Activated T-cell treated with anti-CD3 and anti-CD28 coated beads, Interleukin-2, amount 50 U/mL, for 72 hours (primary cell): Measurements from ENCODE around the gene ARSB. TPM values are rescaled to one million over a fixed set of nuclear protein-coding genes. Genes with fewer than 3 reads are reported as not detected.
"Not testable (repeated sequence)": the region's sequence is repeated elsewhere in the genome, so short reads cannot be mapped to it uniquely, and the experiment has no call there.

Experiments used
- ATAC-seq, 2 donors: fragments of 150-1000 bp; cut with Tn5 transposase; replicated peaks in 1 of 2; 2 replicates each; pipeline ENCODE4 v1.10.0; 2021; ENCODE audit warnings: moderate library complexity in 2 of 2, mild to moderate bottlenecking in 1 of 2
- DNase-seq, 2 donors: peaks; one replicate each; pipeline ENCODE4 v3.0.0; 2021 to 2022; ENCODE audit warnings: mixed read lengths in 1 of 2
- H3K27ac Mint-ChIP-seq: one replicate; pipeline ENCODE4 v1.8.0; 2022; ENCODE audit warnings: mild to moderate bottlenecking, moderate library complexity, mixed read lengths
- H3K27me3 Mint-ChIP-seq: one replicate; pipeline ENCODE4 v1.8.0; 2022; ENCODE audit warnings: low read depth, mixed read lengths
- H3K36me3 Mint-ChIP-seq, 2 donors: one replicate each; pipeline ENCODE4 v1.8.0; 2022; ENCODE audit warnings: mixed read lengths in 2 of 2, mild to moderate bottlenecking in 1 of 2; ENCODE audit not compliant: insufficient read depth in 2 of 2
- H3K4me1 Mint-ChIP-seq: one replicate; pipeline ENCODE4 v1.8.0; 2022; ENCODE audit warnings: low read depth, mixed read lengths
- H3K4me3 Mint-ChIP-seq, 2 donors: one replicate each; pipeline ENCODE4 v1.8.0; 2022; ENCODE audit warnings: mild to moderate bottlenecking in 2 of 2, mixed read lengths in 2 of 2, moderate library complexity in 2 of 2
- H3K9me3 Mint-ChIP-seq, 2 donors: one replicate each; pipeline ENCODE4 v1.8.0; 2022; ENCODE audit warnings: mixed read lengths in 2 of 2
- total RNA-seq, 2 donors: library from RNA; stranded (reverse); gene quantifications; one replicate each; pipeline ENCODE4 v1.2.3, GENCODE V29; 2022

ARSB gene
- total RNA-seq, 2 donors from 2014 or later, result 12.4 to 15.3 TPM

DNA sequence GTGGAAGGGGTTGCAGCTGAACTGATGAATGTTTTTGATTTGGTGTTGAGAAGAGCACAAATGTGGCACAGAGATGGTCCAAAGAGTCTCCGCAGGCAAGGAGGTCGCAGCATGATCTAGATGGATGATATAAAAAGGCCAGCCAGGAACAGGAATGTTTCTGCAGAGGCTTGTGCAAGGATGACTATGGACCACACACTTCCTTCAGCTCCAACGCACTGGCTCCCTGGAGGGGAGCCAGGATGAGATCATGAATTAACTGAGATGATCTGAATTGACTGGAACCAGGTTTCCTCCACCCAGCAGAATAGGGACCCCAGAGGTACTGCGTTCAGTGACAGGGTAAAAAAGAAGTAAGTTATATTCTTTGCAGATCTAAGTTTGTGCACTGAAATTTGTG is 89.0 kb downstream of the ARSB start:
- peaks cover 5 to 6% of the 10 kb centered on the region in 2 donors for H3K9me3 Mint-ChIP-seq
- H3K27ac Mint-ChIP-seq, result no peak overlapping the region
- H3K36me3 Mint-ChIP-seq, result peaks cover 8 to 13% of the 10 kb centered on the region in 2 donors
- no peak for DNase-seq
- H3K4me1 Mint-ChIP-seq, result no peaks in the 10 kb centered on the region
- H3K4me3 Mint-ChIP-seq, result no peak overlapping the region
- no peaks in the 10 kb centered on the region for H3K27me3 Mint-ChIP-seq
- ATAC-seq, result no peak

DNA sequence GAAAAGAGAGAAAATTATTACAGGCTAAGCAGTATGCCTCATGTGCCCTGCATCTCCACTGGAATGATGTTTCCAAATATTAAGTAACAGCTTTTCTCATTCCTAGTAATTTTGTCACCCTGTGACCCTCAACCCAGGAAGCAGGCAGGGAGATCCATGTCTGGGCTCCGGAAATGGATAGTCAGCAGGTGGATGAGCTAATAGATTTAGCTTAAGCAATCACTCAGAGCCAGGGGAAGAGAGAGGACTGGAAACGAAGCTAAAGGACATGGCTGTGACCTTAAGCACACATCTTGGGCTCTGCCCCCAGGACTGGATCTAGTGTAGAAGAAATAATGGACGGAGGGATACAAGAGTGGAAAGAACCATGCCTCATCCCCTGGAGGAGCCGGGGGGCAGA is 89.5 kb downstream of the ARSB start:
- Mint-ChIP-seq H3K36me3 (peaks cover 6 to 11% of the 10 kb centered on the region in 2 donors), H3K4me1 (no peaks in the 10 kb centered on the region), H3K27ac (no peak overlapping the region), H3K9me3 (peaks cover 5 to 6% of the 10 kb centered on the region in 2 donors), H3K4me3 (no peak overlapping the region), H3K27me3 (no peaks in the 10 kb centered on the region)
- no peak for DNase-seq
- no peak for ATAC-seq

DNA sequence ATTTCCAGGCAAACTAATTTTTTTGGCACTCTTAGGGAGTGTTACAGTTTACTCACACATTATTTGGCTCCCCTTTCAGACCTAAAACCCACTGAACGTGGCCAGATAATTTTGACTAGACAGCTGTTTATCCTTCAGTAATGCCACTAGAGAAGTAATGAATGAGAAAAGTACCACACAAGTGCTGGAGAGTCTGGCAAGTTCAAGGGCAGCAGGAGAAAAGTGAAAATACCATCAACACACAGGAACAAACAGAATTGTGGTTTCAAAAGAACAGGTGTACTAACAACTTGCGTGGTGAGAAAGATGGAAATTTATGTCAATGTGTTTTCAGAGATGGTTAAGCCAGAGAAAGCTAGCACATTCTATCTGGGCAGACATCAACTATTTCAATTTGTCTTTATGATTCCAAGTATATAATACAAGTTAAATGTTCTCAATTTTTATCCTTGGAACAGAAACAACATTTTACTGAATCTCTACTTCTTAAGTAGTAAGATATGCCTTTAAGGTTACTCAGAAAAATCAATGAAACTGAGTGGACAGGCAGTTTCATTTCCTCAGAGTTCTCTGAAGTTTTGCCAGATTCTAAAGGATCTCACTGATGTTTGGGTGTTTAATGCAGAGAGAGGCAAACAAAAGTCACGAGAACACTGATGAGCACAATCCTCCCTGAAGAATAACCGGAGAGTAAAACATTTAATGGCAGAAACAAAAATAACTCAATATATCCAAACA is 91.0 kb downstream of the ARSB start:
- Mint-ChIP-seq H3K36me3 (peaks cover 0 to 4% of the 10 kb centered on the region in 2 donors), H3K27ac (no peak overlapping the region), H3K4me3 (no peak overlapping the region)

DNA sequence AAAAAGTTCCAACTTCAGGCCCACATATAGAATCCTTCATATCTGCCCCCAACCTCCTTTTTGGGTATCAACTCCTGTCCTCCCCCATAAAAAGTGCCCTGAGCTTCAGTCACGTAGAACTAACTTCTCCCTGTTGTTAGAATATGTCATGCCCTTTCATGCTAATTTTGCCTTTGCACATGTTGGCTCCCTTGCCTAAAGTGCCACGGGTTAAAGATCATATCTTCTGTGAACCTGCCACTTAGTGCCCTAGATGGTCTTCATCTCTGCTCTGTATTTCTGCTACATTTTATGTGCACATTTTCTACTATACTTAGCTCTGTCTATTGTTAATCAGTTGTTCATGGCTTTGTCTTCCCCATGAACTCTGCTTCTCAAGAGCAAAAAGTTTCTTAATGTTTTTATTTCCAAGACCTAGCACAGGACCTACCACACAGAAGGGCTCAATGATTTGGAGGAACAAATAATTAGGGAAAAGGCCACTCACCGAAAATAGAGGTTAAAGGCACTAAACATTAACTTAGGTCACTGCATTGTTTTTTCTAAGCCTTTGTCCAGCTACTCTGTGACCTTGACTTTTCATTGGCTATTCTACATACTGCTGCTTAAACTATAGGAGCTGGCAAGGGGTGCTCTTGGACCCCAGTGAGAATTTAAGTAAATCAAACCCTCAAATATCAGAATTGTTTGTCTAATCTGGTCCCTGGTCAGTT is 94.3 kb downstream of the ARSB start:
- peaks cover 0 to 1% of the 10 kb centered on the region in 2 donors for H3K9me3 Mint-ChIP-seq
- no peaks in the 10 kb centered on the region for H3K27me3 Mint-ChIP-seq
- ATAC-seq (no peak), DNase-seq (no peak)
- H3K4me3 Mint-ChIP-seq, result no peak overlapping the region
- H3K36me3 Mint-ChIP-seq, result peaks cover 0 to 2% of the 10 kb centered on the region in 2 donors
- H3K4me1 Mint-ChIP-seq, result peaks cover 9% of the 10 kb centered on the region
- no peak overlapping the region for H3K27ac Mint-ChIP-seq

More for the DNA sequence above, 91.0 kb downstream of the ARSB start:
- DNase-seq, result no peak
- Mint-ChIP-seq H3K4me1 (no peaks in the 10 kb centered on the region), H3K9me3 (peaks cover 2 to 3% of the 10 kb centered on the region in 2 donors), H3K27me3 (no peaks in the 10 kb centered on the region)
- no peak for ATAC-seq

DNA sequence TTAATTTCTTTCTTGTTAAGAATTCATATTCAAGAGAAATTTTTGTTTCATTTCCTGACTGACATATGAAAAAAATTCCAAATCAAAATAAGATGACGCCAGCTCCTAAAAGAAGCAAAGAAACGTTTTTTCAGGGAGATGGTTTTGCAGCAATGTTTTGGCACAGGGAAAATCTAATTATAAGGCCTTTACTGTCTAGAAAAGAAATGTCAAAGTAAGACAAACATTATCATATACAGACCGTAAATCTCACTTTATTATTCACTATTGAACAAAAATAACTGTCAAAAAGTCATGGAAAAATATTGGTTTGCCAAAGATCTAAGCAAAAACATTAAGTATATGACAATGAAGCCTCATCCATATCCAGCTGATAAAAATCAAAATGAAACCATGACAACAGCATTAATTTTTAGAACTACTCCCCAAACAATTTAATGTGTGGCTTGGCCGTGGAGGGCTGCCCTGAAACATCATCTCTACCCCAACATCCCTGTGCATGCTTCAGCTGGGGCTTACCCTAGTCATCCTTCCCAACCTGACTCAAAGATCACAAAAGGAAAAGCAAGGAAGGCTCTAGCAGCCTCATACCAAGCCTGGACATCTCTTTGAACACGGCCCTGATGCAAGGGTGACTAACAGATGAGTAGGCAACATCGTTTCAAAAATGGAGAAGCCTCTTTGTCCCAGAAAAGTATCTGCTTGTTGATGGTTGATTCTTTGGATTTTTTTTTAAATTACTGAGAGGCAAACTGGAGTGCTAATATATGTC is 95.6 kb downstream of the ARSB start:
- peaks cover 0 to 1% of the 10 kb centered on the region in 2 donors for H3K9me3 Mint-ChIP-seq
- H3K27me3 Mint-ChIP-seq, result no peaks in the 10 kb centered on the region
- ATAC-seq (no peak), DNase-seq (no peak)
- peaks cover 0 to 2% of the 10 kb centered on the region in 2 donors for H3K36me3 Mint-ChIP-seq
- H3K4me3 Mint-ChIP-seq, result no peak overlapping the region
- H3K27ac Mint-ChIP-seq, result no peak overlapping the region
- peaks cover 9% of the 10 kb centered on the region for H3K4me1 Mint-ChIP-seq

DNA sequence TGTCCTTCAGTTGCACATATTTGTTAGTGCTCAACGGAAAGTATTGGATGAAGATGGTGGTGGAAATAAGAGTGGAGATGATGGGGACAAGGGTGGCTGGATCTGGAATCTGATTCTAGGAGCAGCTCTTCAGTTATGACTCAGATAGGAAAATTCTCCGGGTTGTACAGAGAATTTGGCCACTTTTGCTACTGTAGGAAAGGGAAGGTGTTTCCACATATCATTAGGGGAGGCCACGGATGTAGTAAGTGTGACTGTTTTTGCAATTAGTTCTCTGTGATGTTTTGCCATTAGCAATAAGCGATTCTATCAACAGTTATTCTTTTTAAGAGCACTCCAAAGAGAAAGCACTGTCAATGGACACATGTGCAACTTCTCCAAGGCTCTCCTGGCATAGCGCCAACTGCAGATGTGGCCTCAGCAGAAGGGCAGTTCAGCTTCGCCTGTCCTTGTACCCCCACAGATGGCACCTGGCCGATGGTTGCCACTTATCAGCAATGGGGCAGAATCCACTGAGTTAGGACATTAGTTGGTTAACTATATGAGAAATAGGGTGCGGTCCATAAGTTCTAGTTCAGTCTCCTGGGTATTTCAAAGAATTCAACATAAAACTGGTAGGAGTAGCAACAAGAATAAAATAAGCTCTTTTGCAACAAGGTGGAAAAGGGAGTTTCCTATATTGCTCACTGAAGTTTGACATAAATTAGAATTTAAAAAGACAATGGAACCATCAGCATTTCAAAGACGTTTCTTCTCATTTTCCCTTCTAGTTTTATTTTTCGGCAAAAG is 96.3 kb downstream of the ARSB start:
- H3K27me3 Mint-ChIP-seq, result no peaks in the 10 kb centered on the region
- DNase-seq (no peak), ATAC-seq (no peak)
- no peak overlapping the region for H3K27ac Mint-ChIP-seq
- H3K36me3 Mint-ChIP-seq, result peaks cover 0 to 2% of the 10 kb centered on the region in 2 donors
- no peak overlapping the region for H3K4me3 Mint-ChIP-seq
- H3K4me1 Mint-ChIP-seq, result peaks cover 9% of the 10 kb centered on the region
- peaks cover 0 to 1% of the 10 kb centered on the region in 2 donors for H3K9me3 Mint-ChIP-seq

DNA sequence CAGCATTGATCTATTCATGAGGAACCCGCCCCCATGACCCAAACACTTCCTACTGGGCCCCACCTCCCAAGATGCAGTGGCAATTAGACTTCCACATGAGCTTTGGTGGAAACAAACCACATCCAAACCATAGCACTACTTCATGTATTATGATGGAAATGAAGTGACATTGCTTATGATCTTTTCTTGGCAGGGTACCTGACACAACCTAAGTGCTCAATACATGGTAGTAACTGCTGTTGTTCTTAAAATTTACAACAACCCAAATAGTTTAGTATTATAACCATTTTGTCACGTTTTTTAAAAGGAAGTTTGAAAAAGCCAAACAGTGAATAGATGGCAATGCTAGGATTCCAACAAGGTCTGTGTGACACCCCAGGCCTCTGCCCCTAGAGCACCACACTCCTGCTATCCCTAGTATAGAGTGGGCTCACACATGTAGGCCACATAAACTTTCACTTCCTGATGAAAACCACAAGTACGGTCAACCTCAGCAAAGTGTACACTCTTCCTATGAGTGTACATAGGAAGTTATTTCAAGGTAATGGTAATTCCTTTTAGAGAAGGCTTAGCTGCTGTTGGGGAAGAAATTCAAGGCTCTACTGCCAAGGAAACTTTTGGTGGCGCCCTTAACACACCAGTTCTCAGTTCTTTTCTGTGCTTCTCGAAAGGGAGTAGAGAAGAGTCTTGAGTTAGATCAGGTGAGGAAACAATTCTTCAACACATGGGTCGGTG is 97.6 kb downstream of the ARSB start:
- H3K4me1 Mint-ChIP-seq, result peaks cover 9% of the 10 kb centered on the region
- no peaks in the 10 kb centered on the region for H3K36me3 Mint-ChIP-seq
- peak; percentile 16 to 32 for DNase-seq
- ATAC-seq, result peak; percentile 94 to 96
- no peak overlapping the region for H3K4me3 Mint-ChIP-seq
- H3K27me3 Mint-ChIP-seq, result no peaks in the 10 kb centered on the region
- no peaks in the 10 kb centered on the region for H3K9me3 Mint-ChIP-seq
- no peak overlapping the region for H3K27ac Mint-ChIP-seq

DNA sequence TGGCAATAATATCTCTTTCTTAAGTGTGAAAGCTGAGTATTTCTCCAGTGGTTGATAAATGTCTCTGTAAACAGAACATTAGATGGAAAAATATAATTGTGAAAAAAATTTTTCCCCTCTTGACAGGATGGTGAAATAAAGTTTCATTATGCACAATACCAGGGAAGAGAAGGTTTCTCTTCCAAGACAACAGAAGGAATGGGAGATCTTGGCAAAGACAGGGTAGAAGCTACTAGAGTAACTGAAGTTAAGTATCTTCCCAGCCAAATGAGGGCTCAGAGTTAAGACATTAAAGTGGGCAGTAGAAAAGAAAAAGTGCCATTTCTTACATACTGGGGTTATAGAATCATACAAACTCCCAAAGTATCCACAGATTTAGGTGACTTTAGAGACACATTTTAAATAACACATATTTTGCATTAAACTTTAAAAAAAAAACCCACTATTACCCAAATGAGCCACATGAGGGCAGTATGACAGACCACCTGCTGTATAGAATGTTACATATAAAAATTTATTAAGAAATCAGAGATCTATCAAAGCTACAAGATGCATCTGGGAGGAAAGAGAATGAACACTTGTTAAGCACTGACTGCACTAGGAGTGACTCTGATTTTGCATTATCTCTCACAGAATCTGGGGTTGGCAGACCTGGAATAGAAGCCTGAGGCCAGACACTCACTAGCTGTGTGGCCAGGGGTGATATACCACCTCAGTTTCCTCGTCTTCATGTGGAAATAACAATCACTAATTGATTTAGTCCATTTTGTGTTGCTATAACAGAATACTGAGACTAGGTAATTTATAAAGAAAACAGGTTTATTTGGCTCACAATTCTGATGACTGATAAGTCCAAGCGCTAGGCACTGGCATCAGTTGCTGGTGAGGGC is 98.5 kb downstream of the ARSB start:
- Mint-ChIP-seq H3K4me1 (peaks cover 9% of the 10 kb centered on the region), H3K4me3 (no peak overlapping the region), H3K27ac (no peak overlapping the region), H3K9me3 (no peaks in the 10 kb centered on the region), H3K36me3 (no peaks in the 10 kb centered on the region), H3K27me3 (no peaks in the 10 kb centered on the region)
- ATAC-seq (no peak), DNase-seq (no peak)

DNA sequence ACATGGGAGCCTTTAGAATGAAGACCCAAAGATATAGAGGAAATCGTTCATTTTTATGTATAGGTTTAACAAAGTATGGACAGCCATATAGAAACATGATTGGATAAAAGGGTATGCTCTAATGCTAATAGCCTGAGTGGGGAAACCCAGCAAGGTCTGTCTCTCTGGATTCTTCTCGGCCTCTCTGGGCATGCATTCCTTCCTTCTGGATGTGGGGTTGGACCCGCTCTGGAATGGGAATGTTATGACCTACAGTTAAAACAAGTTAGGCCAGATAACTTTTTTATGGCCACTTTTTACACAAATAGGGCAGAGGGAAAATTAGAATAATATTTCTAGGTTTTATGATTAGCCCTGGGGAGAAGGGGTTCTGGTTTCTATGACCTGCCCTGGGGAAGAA is 103.2 kb downstream of the ARSB start:
- no peak overlapping the region for H3K4me3 Mint-ChIP-seq
- no peaks in the 10 kb centered on the region for H3K9me3 Mint-ChIP-seq
- no peaks in the 10 kb centered on the region for H3K36me3 Mint-ChIP-seq
- no peaks in the 10 kb centered on the region for H3K27me3 Mint-ChIP-seq
- no peak overlapping the region for H3K27ac Mint-ChIP-seq
- ATAC-seq (no peak), DNase-seq (no peak)
- no peaks in the 10 kb centered on the region for H3K4me1 Mint-ChIP-seq

DNA sequence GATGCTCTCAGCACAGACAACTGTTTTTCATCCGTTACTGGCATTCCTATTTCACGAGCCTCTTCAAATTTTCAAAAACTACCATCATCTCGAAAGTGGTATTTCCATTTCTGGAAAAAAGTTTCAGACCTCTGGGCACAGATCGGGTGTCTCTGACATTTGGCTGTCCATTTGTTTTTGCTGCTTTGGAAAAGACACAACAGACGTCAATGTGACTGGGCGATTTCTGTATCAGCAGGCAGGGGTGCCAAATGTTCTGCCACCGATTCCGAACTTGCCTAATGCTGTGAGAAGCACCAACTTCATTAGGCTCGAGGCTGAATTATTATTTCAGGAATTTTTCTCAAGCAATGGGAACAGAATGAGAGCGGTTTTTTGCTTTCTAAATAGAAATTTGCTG is 105.6 kb downstream of the ARSB start:
- Mint-ChIP-seq H3K4me1 (no peaks in the 10 kb centered on the region), H3K27ac (no peak overlapping the region), H3K9me3 (no peaks in the 10 kb centered on the region), H3K4me3 (no peak overlapping the region), H3K27me3 (no peaks in the 10 kb centered on the region), H3K36me3 (no peaks in the 10 kb centered on the region)
- ATAC-seq (no peak), DNase-seq (no peak)

DNA sequence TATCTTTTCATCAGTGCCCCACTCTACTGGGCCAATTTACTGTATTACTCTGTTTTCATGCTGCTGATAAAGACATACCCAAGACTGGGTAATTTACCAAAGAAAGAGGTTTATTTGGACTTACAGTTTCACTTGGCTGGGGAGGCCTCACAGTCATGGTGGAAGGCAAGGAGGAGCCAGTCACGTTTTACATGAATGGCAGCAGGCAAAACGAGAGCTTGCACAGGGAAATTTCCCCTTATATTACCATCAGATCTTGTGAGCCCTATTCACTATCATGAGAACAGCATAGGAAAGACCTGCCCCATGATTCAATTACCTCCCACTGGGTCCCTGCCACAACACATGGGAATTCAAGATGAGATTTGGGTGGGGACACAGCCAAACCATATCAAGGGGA is 119.0 kb downstream of the ARSB start:
- H3K36me3 Mint-ChIP-seq, result peaks cover 13 to 20% of the 10 kb centered on the region in 2 donors
- H3K9me3 Mint-ChIP-seq, result peaks cover 13 to 16% of the 10 kb centered on the region in 2 donors
- DNase-seq, H3K27me3 Mint-ChIP-seq, ATAC-seq, H3K27ac Mint-ChIP-seq, H3K4me3 Mint-ChIP-seq, H3K4me1 Mint-ChIP-seq: not testable (repeated sequence)
